Measurements from ENCODE around the gene CALML4.
"Not testable (repeated sequence)": the region's sequence is repeated elsewhere in the genome, so short reads cannot be mapped to it uniquely, and the experiment has no call there.

CALML4 gene

GRCh38 chr15:68188647-68189046, 16.5 kb downstream of the CALML4 start:
- DNase-seq = no peak

GRCh38 chr15:68187559-68187958, 17.6 kb downstream of the CALML4 start:
- no peak for DNase-seq

- DNase-seq = no peak
Measured at GRCh38 chr15:68186671-68187397, 18.3 kb downstream of the CALML4 start.

- DNase-seq = no peak
Measured at GRCh38 chr15:68184616-68185480, 20.3 kb downstream of the CALML4 start.

GRCh38 chr15:68183616-68184315, 21.4 kb downstream of the CALML4 start:
- no peak for DNase-seq

- no peak for DNase-seq
Measured at GRCh38 chr15:68177742-68178141, 27.4 kb downstream of the CALML4 start.

- DNase-seq = no peak
Measured at GRCh38 chr15:68176601-68177000, 28.5 kb downstream of the CALML4 start.

- no peak for DNase-seq
Measured at GRCh38 chr15:68175526-68175925, 29.6 kb downstream of the CALML4 start.

GRCh38 chr15:68173119-68173518, 32.0 kb downstream of the CALML4 start:
- no peak for DNase-seq

- DNase-seq = not testable (repeated sequence)
Measured at GRCh38 chr15:68172037-68172436, 33.1 kb downstream of the CALML4 start.

- no peak for DNase-seq
Measured at GRCh38 chr15:68166847-68167246, 38.3 kb downstream of the CALML4 start.

- DNase-seq = no peak
Measured at GRCh38 chr15:68163191-68163590, 41.9 kb downstream of the CALML4 start.

- DNase-seq = no peak
Measured at GRCh38 chr15:68158046-68158628, 47.0 kb downstream of the CALML4 start.

GRCh38 chr15:68157074-68157473, 48.1 kb downstream of the CALML4 start:
- no peak for DNase-seq

- DNase-seq = no peak
Measured at GRCh38 chr15:68154923-68155559, 50.1 kb downstream of the CALML4 start.

- DNase-seq = no peak
Measured at GRCh38 chr15:68152342-68152741, 52.8 kb downstream of the CALML4 start.

- no peak for DNase-seq
Measured at GRCh38 chr15:68151277-68151676, 53.9 kb downstream of the CALML4 start.

GRCh38 chr15:68150187-68150586, 54.9 kb downstream of the CALML4 start:
- no peak for DNase-seq

- no peak for DNase-seq
Measured at GRCh38 chr15:68149059-68149458, 56.1 kb downstream of the CALML4 start.

- no peak for DNase-seq
Measured at GRCh38 chr15:68148039-68148438, 57.1 kb downstream of the CALML4 start.

GRCh38 chr15:68145706-68146105, 59.4 kb downstream of the CALML4 start:
- no peak for DNase-seq

GRCh38 chr15:68143785-68144184, 61.3 kb downstream of the CALML4 start:
- no peak for DNase-seq

GRCh38 chr15:68143129-68143528, 62.0 kb downstream of the CALML4 start:
- no peak for DNase-seq
